HG02610 (cell line): ENCODE measurements around the gene SMAD9.

ENCODE experiments used
- ATAC-seq: cut with Tn5 transposase; IDR thresholded peaks from one replicate; pipeline ENCODE4 v1.9.1; 2021; ENCODE audit warnings: mild to moderate bottlenecking, moderate library complexity; ENCODE audit not compliant: unreplicated experiment

SMAD9 gene

GRCh38 chr13:36866232-36866631 is 53.8 kb downstream of the SMAD9 start:
- ATAC-seq, result no peak

- ATAC-seq, result no peak
Observed at GRCh38 chr13:36865265-36865664, 54.8 kb downstream of the SMAD9 start.

DNA sequence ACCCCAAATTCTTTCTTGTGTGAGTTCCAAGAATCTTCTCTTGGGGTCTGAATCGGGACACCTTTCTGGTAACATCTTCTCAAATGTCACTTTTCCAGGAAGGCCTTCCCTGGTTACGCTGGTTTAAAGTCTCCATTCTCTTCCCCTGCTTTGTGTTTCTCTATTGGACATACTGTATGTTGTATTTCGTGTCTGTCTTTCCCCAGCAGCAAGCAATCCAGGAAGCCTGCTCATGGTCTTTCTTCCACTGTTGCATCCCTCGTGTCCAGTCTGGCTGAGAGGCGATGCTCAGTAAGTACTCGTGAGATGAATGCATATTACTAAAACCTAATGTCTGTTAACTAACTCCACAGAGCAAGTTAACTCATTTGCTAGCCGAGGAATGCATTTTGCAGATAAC is 57.3 kb downstream of the SMAD9 start:
- ATAC-seq, result no peak

- no peak for ATAC-seq
Observed at GRCh38 chr13:36862002-36862685, 57.9 kb downstream of the SMAD9 start.

DNA sequence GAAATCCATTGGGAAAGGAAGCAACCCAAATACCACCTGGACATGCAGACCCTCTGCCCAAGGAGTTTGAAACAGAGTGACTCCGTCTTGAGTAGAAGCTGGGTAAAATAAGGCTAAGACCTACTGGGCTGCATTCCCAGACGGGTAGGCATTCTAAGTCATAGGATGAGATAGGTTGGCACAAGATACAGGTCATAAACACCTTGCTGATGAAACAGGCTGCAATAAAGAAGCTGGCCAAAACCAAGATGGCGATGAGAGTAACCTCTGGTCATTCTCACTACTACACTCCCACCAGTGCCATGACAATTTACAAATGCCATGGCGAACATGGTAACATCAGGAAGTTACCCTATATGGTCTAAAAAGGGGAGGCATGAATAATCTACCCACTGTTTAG is 60.8 kb downstream of the SMAD9 start:
- no peak for ATAC-seq

GRCh38 chr13:36858290-36858689 is 61.7 kb downstream of the SMAD9 start:
- ATAC-seq, result peak; percentile 80

DNA sequence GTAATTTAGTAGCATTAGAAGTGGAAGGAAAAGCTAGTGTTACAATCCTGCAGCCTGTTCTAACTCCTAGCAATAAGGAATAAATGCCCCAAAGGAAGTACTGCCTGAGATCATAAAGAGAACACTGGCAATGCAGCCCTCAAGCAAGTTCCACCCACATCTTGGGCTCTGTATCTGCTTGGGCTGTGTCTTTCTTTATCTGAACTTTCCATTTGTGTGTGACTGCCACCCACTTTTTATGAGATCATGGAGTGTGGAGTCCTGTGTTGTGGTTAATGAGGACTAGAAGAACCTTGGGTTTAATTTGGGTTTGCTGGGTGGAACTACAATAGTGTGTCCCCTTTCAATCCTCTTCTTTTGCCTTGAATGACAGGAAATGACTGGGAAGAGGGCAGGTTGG is 62.8 kb downstream of the SMAD9 start:
- ATAC-seq, result no peak

DNA sequence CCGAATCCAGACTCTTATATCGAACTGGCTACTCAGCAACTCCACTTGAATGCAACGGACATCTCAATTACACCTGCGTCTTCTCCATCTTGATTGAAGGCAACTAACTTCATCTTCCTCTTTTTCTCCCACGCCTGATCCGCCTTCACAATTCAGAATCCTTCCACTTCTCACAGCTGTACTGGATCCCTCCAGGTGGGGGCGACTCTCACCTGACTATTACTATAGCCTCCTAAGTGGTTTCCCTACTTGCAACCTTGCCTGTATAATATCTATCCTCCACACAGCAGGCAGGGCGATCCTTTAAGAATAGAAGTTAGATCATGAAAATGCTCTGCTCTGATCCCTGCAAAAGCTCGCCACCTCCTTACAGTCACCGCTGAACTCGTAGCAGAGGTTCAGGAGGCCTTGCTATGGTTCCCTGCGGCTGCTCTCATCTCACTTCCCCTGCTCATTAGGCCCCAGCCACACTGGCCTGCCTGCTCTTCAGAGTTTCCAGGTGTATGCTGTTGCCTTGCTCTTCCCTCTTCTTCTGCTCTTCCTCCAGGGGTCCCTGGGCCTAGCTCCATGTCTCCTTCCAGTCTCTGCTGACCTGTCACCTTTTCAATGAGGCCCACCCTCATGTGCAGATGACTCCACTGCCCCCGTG is 69.1 kb downstream of the SMAD9 start:
- ATAC-seq, result no peak

DNA sequence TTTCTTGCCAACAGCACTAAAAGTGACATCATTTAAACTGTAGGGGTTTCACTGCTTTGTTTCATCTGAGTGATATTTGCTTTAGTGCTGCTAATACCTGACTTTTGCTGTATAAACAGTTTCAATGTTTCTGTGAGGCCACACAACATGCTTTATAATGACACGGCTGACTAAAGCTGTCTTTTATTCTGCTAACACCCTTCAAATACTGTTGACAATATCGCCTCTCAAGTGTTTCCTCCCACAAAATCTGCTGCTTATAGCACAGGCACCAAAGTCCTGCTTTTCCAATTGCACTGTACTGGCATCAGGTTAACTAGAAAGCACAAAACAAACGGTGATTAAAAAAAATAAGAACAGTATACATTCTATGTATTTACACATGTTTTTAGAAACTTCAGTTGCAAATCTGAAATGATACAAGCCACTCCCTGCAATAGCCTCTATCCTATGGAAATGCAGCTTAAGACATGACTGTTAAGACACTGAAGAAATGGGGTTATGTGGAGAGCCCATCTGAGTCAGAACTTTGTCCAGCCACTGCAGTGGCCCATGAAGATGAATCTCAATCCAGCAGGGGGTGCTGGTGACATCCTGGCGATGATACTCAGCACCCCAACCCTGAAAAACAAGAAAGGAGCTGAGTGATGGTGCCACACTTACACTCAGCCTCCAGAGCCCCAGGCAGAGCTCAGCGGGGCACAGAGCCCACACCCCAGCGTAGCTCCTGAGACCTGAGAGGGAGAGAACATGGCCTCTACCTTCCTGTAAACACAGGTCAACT is 71.6 kb downstream of the SMAD9 start:
- peak; percentile 53 for ATAC-seq

GRCh38 chr13:36847606-36848005 is 72.4 kb downstream of the SMAD9 start:
- ATAC-seq, result no peak

GRCh38 chr13:36841391-36841790 is 78.6 kb downstream of the SMAD9 start:
- ATAC-seq, result no peak

DNA sequence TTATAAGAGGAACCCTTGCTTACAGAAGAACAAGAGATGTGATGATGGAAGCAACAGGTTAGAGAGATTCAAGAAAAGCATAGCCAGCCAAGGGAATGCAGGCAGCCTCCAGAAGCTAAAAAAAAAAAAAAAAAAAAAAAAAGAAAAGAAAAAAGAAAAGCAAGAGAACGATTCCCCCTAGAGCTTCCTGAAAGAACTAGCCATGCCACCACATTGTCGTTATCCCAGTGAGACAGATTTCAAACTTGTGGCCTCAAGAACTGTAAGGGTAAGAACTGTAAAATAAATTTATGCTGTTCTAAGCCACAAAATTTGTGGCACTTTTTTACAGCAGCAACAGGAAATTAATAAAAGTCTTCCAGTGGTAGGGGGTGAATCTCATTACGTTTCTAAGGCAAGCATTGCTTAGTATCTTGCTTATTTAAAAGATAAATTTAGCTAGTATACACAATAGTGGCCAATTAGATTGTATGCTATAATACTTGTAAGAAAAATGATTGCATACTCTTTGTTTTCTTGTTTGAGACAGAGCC is 79.3 kb downstream of the SMAD9 start:
- no peak for ATAC-seq

GRCh38 chr13:36839981-36840380 is 80.1 kb downstream of the SMAD9 start:
- no peak for ATAC-seq

GRCh38 chr13:36839281-36839680 is 80.8 kb downstream of the SMAD9 start:
- no peak for ATAC-seq

DNA sequence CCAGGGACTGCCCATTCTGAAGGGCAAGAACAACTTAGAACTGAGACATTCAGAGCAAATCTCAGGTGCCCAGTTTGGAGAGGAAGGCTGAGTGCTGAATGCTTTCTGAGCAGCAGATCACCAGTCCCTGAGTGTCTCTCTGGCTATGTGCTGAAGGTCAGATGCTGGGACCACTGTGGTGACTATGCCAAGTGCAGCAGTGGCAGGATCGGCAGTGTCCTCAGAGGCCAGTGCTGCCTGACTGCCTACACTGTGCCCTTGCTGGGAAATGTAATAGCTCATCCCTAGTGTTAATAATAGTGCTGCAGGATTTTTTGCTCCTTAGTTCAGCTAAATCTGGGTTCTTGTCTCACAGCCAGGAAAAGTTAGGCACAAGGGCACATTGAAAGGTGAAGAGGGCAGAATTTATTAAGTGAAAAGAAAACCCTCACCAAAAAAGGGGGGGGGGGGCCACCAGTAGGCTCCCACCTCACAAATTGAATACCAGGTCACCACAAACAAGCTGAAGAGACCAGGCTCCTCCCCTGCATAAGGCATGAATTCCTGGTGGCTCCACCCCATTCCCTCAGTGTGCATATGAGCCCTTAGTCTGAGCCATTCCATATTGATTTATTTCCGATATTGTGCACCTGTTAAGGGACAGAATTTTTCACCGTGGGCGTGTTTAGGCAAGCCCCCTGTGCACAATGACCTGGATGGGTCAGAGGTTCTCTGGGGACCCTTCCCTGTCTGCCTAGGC is 82.5 kb downstream of the SMAD9 start:
- ATAC-seq, result no peak

- ATAC-seq, result no peak
Observed at GRCh38 chr13:36834299-36834698, 85.7 kb downstream of the SMAD9 start.

DNA sequence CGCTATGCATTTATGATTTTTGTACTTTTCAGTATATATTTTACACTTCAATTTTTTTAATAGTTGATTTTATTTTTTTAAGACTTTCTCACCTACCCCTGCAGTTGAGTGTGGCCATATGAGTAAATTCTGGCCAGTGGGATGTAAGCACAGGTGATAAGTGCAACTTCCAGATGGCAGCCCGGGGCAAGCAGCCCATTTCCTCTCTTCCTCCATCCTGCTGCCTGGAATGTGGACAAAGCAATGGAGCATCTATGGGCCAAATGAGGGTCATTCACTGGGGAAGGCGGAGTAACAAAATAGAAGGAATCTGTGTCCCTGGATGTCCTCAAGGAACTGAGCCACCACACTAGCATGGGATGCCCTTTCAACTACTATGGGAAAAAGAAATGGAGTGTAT is 88.7 kb downstream of the SMAD9 start:
- no peak for ATAC-seq

DNA sequence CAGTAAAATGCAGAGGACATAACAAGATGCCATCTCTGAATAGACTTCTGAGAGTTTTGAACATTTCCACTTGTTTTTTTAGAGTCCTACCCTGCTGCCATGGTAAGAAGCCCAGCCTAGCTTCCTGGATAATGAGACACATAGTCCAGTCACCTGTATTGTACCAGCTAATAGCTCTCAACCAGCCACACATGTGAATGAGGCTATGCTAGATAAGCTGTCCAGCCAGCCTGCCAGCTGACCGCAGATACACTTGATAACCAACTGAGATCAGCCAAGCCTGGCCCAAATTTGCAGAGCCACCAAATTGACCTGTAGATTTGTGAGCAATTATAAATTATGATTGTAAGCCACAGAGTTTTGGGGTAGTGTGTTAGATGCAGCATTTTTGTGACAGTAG is 90.3 kb downstream of the SMAD9 start:
- ATAC-seq, result no peak

GRCh38 chr13:36822785-36823184 is 97.3 kb downstream of the SMAD9 start:
- ATAC-seq, result no peak

DNA sequence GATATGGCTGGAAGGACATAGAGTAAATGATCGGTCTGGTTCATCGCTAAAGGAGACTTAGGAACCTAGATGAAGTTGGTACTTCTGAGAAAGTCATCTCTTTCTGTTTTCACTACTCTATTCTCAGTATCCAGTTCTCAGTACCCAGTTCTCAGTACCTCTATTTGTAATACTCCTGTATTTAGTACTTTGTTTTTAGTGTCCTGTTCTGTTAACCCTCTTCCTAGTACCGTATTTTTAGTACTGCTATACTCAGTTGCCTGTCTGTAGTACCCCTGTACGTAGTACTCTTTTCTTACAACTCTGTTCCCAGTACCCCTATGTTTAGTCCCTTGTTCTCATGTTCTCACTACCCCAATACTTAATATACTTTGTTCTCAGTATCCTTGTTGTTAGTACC is 99.8 kb downstream of the SMAD9 start:
- ATAC-seq, result peak; percentile 41

DNA sequence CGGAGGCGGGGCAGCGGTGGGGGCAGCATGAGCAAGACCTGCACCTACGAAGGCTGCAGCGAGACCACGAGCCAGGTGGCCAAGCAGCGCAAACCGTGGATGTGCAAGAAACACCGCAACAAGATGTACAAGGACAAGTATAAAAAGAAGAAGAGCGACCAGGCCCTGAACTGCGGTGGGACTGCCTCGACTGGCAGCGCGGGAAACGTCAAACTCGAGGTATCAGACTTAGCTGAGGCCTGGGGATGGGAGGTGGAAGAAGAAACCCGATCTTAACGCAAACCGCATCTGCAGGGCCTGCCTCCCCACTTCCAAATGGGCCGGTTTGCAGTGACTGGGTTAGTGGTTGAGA is 100.3 kb downstream of the SMAD9 start:
- peak; percentile 3 for ATAC-seq
